GM23338 (cell line): ENCODE measurements around the gene WDR27.

Experiments
- CTCF ChIP-seq, 2 experiments: fragments of 200-600 bp in 1 of 2; sonication (generic) in 1 of 2; conservative IDR thresholded peaks; 2 replicates each; pipeline versions ENCODE4 v1.5.1 to v1.6.1; 2016 to 2017; ENCODE audit warnings: antibody characterized with exemption in 2 of 2, low read depth in 2 of 2, mild to moderate bottlenecking in 2 of 2, moderate library complexity in 1 of 2
- EZH2 ChIP-seq: fragments of 200-600 bp; sonication (generic); IDR thresholded peaks from one replicate; pipeline ENCODE4 v1.8.0; 2017; ENCODE audit warnings: antibody characterized with exemption, mild to moderate bottlenecking, low read depth; ENCODE audit not compliant: unreplicated experiment
- REST ChIP-seq: IDR thresholded peaks from one replicate; pipeline ENCODE4 v1.6.1; 2018; ENCODE audit warnings: antibody characterized with exemption; ENCODE audit not compliant: unreplicated experiment

- TF ChIP-seq CTCF (conservative IDR thresholded peaks at IDR 0.05; ENCODE audit: low read depth in 2 of 2): no peak
- no peak for TF ChIP-seq REST
- no peak for TF ChIP-seq EZH2
These were observed 246.4 kb downstream of the WDR27 start for GRCh38 chr6:169455470-169455869.
